Gastrocnemius medialis (tissue), 4 donors: ENCODE measurements around the gene DHX40.

Experiments
- POLR2A ChIP-seq, 2 donors: fragments of 450-650 bp; IDR thresholded peaks; one replicate each; pipeline ENCODE4 v1.6.1; 2017; ENCODE audit warnings: antibody characterized with exemption in 2 of 2, mild to moderate bottlenecking in 2 of 2, moderate library complexity in 2 of 2
- TF ChIP-seq, protein P1 (sequence below), 5 experiments: fragments of 450-650 bp in 3 of 5; fragments of 200-600 bp in 2 of 5; sonication (generic) in 2 of 5; IDR thresholded peaks in 4 of 5; conservative IDR thresholded peaks in 1 of 5; 1 replicate in 4 of 5; 2 replicates in 1 of 5; pipeline ENCODE4 v1.5.1; 2016 to 2019; ENCODE audit warnings: antibody characterized with exemption in 5 of 5, mild to moderate bottlenecking in 3 of 5, moderate library complexity in 3 of 5

DNA sequence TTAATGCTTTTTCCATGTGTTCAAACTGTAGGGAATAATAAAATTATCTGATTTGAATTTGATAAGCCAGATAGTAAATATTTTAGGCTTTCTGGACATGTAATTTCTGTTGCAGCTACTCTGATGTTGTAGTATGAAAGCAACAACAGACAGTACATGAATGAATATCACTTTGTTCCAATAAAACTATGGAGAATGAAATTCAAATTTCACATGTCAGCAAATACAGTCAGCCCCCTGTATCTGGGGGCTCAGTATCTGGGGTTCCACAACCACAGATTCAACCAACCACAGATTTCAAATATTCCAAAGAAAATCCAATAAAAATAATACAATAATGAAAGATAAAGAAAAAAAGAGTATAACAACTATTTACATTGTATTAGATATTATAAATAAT is 46.1 kb downstream of the DHX40 start:
- TF ChIP-seq POLR2A (IDR thresholded peaks at IDR 0.05) = no peak
- TF ChIP-seq, protein P1, sequence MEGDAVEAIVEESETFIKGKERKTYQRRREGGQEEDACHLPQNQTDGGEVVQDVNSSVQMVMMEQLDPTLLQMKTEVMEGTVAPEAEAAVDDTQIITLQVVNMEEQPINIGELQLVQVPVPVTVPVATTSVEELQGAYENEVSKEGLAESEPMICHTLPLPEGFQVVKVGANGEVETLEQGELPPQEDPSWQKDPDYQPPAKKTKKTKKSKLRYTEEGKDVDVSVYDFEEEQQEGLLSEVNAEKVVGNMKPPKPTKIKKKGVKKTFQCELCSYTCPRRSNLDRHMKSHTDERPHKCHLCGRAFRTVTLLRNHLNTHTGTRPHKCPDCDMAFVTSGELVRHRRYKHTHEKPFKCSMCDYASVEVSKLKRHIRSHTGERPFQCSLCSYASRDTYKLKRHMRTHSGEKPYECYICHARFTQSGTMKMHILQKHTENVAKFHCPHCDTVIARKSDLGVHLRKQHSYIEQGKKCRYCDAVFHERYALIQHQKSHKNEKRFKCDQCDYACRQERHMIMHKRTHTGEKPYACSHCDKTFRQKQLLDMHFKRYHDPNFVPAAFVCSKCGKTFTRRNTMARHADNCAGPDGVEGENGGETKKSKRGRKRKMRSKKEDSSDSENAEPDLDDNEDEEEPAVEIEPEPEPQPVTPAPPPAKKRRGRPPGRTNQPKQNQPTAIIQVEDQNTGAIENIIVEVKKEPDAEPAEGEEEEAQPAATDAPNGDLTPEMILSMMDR (IDR thresholded peaks at IDR 0.05 in 4 of 5, conservative IDR thresholded peaks at IDR 0.05 in 1 of 5) = no peak
